Lower lobe of right lung (tissue), 2 donors: ENCODE data around the gene WASL. TPM values are rescaled to one million over a fixed set of nuclear protein-coding genes. Genes with fewer than 3 reads are reported as not detected.
"Not testable (repeated sequence)": the region's sequence is repeated elsewhere in the genome, so short reads cannot be mapped to it uniquely, and the experiment has no call there.

ENCODE experiments used
- ATAC-seq, 2 donors: fragments of 200-7000 bp; cut with Tn5 transposase; one replicate each; pipeline ENCODE4 v1.9.1; 2020 to 2022; ENCODE audit warnings: mild to moderate bottlenecking in 2 of 2, moderate library complexity in 2 of 2
- DNase-seq: peaks from one replicate; pipeline ENCODE4 v3.0.0-alpha.2; 2020
- H3K27ac ChIP-seq: fragments of 200-600 bp; one replicate; pipeline ENCODE4 v1.8.0; 2022
- H3K27me3 ChIP-seq: fragments of 200-600 bp; one replicate; pipeline ENCODE4 v1.8.0; 2022; ENCODE audit warnings: low read depth
- H3K36me3 ChIP-seq: fragments of 200-600 bp; one replicate; pipeline ENCODE4 v1.8.0; 2022; ENCODE audit warnings: mild to moderate bottlenecking
- H3K4me1 ChIP-seq: fragments of 200-600 bp; one replicate; pipeline ENCODE4 v1.8.0; 2022
- H3K4me3 ChIP-seq: fragments of 200-600 bp; one replicate; pipeline ENCODE4 v1.8.0; 2022; ENCODE audit warnings: mild to moderate bottlenecking
- H3K9me3 ChIP-seq: fragments of 200-600 bp; one replicate; pipeline ENCODE4 v1.8.0; 2022
- CTCF ChIP-seq: fragments of 200-600 bp; IDR thresholded peaks from one replicate; pipeline ENCODE4 v1.8.0; 2022; ENCODE audit warnings: antibody characterized with exemption, mild to moderate bottlenecking
- intact Hi-C: fragments of 100-400 bp; cut with DNase I; formaldehyde crosslinking; loops from one replicate; pipeline ENCODE4 v1.11.0; 2022
- long read RNA-seq: library from polyadenylated mRNA; unstranded; transcript quantifications from one replicate; pipeline ENCODE4 v2.0.0, GENCODE V29; 2021
- total RNA-seq: library from RNA; stranded (reverse); fragmentation: NEBNext Ultra II Directional; extraction: Animal tissue kit (Norgen Biotek cat#: 25700); gene quantifications from one replicate; pipeline ENCODE4 v1.2.1, GENCODE V29; 2021
- donor health status: DM: no; HTN: yes; CAD: no; lungs with severe emphysema.

The WASL gene
- 33.3 TPM for total RNA-seq
- long read RNA-seq, full-length matches to known transcripts = 16 of 41 reads
- long read RNA-seq, partial matches to known transcripts = 19 of 41 reads
- long read RNA-seq, other reads (novel, unspliced or antisense) = 6 of 41 reads

GRCh38 chr7:123748734-123749536, at the start of gene WASL:
WASL (minus strand) TSS chr7:123749003; CDS start chr7:123748734, 269 bp downstream.
- Histone ChIP-seq H3K9me3 (no peaks in the 10 kb centered on the region), H3K36me3 (no peaks in the 10 kb centered on the region), H3K27me3 (no peaks in the 10 kb centered on the region), H3K27ac (peak within 1 kb of the TSS; percentile 98), H3K4me3 (peak within 1 kb of the TSS; percentile 82), H3K4me1 (peaks cover 45% of the 10 kb centered on the region)
- TF ChIP-seq CTCF = no peak
- ATAC-seq (peak; percentile 95 to 98), DNase-seq (peak; percentile 93)
- intact Hi-C loops = no loop called here

- Histone ChIP-seq H3K27ac (peak overlapping the region; percentile 42), H3K9me3 (no peaks in the 10 kb centered on the region), H3K36me3 (no peaks in the 10 kb centered on the region), H3K4me1 (peaks cover 7% of the 10 kb centered on the region), H3K4me3 (peak overlapping the region; percentile 20), H3K27me3 (no peaks in the 10 kb centered on the region)
- DNase-seq = no peak
- intact Hi-C loops = no loop called here
- TF ChIP-seq CTCF = peak; percentile 54
- ATAC-seq = peak; percentile 97 to 99
Measured at GRCh38 chr7:123797673-123798531, 49.1 kb upstream of the WASL start.

- no peaks in the 10 kb centered on the region for H3K36me3 ChIP-seq
- H3K4me1 ChIP-seq = peaks cover 7% of the 10 kb centered on the region
- ATAC-seq (no peak), DNase-seq (no peak)
- intact Hi-C loops = no loop called here
- TF ChIP-seq CTCF = no peak
- H3K27ac ChIP-seq = no peak overlapping the region
- no peak overlapping the region for H3K4me3 ChIP-seq
- no peaks in the 10 kb centered on the region for H3K9me3 ChIP-seq
- H3K27me3 ChIP-seq = no peaks in the 10 kb centered on the region
Measured at GRCh38 chr7:123796568-123796967, 47.8 kb upstream of the WASL start.

GRCh38 chr7:123795917-123796316, 47.1 kb upstream of the WASL start:
- H3K9me3 ChIP-seq = no peaks in the 10 kb centered on the region
- no peak overlapping the region for H3K4me3 ChIP-seq
- intact Hi-C loops = no loop called here
- peaks cover 7% of the 10 kb centered on the region for H3K4me1 ChIP-seq
- no peaks in the 10 kb centered on the region for H3K36me3 ChIP-seq
- H3K27ac ChIP-seq = no peak overlapping the region
- ATAC-seq = no peak
- no peak for TF ChIP-seq CTCF
- no peaks in the 10 kb centered on the region for H3K27me3 ChIP-seq
- no peak for DNase-seq

- H3K27me3 ChIP-seq, intact Hi-C loops: not testable (repeated sequence)
Measured at GRCh38 chr7:123795116-123795515, 46.3 kb upstream of the WASL start.

More at GRCh38 chr7:123795116-123795515, 46.3 kb upstream of the WASL start:
- H3K36me3 ChIP-seq, ATAC-seq, H3K9me3 ChIP-seq, H3K27ac ChIP-seq, H3K4me3 ChIP-seq, DNase-seq, H3K4me1 ChIP-seq: not testable (repeated sequence)
